CD1c-positive myeloid dendritic cell (primary cell): Measurements from ENCODE around the gene HLA-DMB.

ENCODE experiments used
- DNase-seq: peaks from one replicate; pipeline ENCODE4 v3.0.0-alpha.2; 2016; ENCODE audit errors: extremely low spot score

HLA-DMB gene

GRCh38 chr6:32940656-32941213 lies at the start of gene HLA-DMB:
TSS of gene HLA-DMB (minus strand) at chr6:32941028. CDS start at chr6:32940807, 221 bp downstream.
- peak; percentile 93 for DNase-seq

GRCh38 chr6:32989368-32989767 lies 48.5 kb upstream of the HLA-DMB start:
- no peak for DNase-seq

GRCh38 chr6:32984622-32985389 lies 44.0 kb upstream of the HLA-DMB start:
- peak; percentile 88 for DNase-seq

- DNase-seq: no peak
Measured at GRCh38 chr6:32983964-32984621, 43.3 kb upstream of the HLA-DMB start.

GRCh38 chr6:32983493-32983848 lies 42.6 kb upstream of the HLA-DMB start:
- no peak for DNase-seq

- DNase-seq: no peak
Measured at GRCh38 chr6:32982702-32983492, 42.1 kb upstream of the HLA-DMB start.

- no peak for DNase-seq
Measured at GRCh38 chr6:32982084-32982701, 41.4 kb upstream of the HLA-DMB start.

GRCh38 chr6:32980488-32981038 lies 39.7 kb upstream of the HLA-DMB start:
- DNase-seq: no peak

GRCh38 chr6:32979720-32980487 lies 39.1 kb upstream of the HLA-DMB start:
- no peak for DNase-seq

- DNase-seq: no peak
Measured at GRCh38 chr6:32977953-32978324, 37.1 kb upstream of the HLA-DMB start.

GRCh38 chr6:32977272-32977952 lies 36.6 kb upstream of the HLA-DMB start:
- no peak for DNase-seq

GRCh38 chr6:32976334-32977069 lies 35.7 kb upstream of the HLA-DMB start:
- DNase-seq: no peak

GRCh38 chr6:32975886-32976285 lies 35.1 kb upstream of the HLA-DMB start:
- no peak for DNase-seq

- no peak for DNase-seq
Measured at GRCh38 chr6:32974541-32975308, 33.9 kb upstream of the HLA-DMB start.

- DNase-seq: peak; percentile 48
Measured at GRCh38 chr6:32974016-32974333, 33.1 kb upstream of the HLA-DMB start.

GRCh38 chr6:32973144-32974015 lies 32.6 kb upstream of the HLA-DMB start:
- peak; percentile 59 for DNase-seq

- DNase-seq: peak; percentile 54
Measured at GRCh38 chr6:32972353-32973143, 31.7 kb upstream of the HLA-DMB start.
